NCI-H2107 treated with DMSO at 0.1 percent for 48 hours (cell line): Measurements from ENCODE around the gene GSKIP.
"Not testable (repeated sequence)": the region's sequence is repeated elsewhere in the genome, so short reads cannot be mapped to it uniquely, and the experiment has no call there.

ENCODE experiments used
- DNase-seq: peaks from one replicate; lab custom pipeline; 2025; ENCODE audit not compliant: unreplicated experiment; lab: John Stamatoyannopoulos, UW

GSKIP gene

GRCh38 chr14:96362965-96363750 is at the start of gene GSKIP, which contains the start of gene ATG2B:
GSKIP (plus strand) TSS chr14:96363526; CDS start chr14:96382248, 18,722 bp downstream.
ATG2B (minus strand) TSS chr14:96363341; CDS start chr14:96362976, 365 bp downstream.
- peak; percentile 77 for DNase-seq

GRCh38 chr14:96316087-96316486 is 47.2 kb upstream of the GSKIP start:
- no peak for DNase-seq

GRCh38 chr14:96318836-96319235 is 44.5 kb upstream of the GSKIP start:
- DNase-seq = no peak

- DNase-seq = no peak
These were observed 42.7 kb upstream of the GSKIP start for GRCh38 chr14:96320605-96321004.

GRCh38 chr14:96324219-96324618 is 39.1 kb upstream of the GSKIP start:
- no peak for DNase-seq

GRCh38 chr14:96338551-96338950 is 24.8 kb upstream of the GSKIP start:
- no peak for DNase-seq

GRCh38 chr14:96341323-96341722 is 22.0 kb upstream of the GSKIP start:
- DNase-seq = no peak

GRCh38 chr14:96345669-96346068 is 17.7 kb upstream of the GSKIP start:
- DNase-seq = no peak

- DNase-seq = not testable (repeated sequence)
These were observed 15.4 kb upstream of the GSKIP start for GRCh38 chr14:96347957-96348356.

- no peak for DNase-seq
These were observed 13.8 kb upstream of the GSKIP start for GRCh38 chr14:96349286-96350075.

- DNase-seq = no peak
These were observed 11.3 kb upstream of the GSKIP start for GRCh38 chr14:96351986-96352385.

GRCh38 chr14:96352708-96353107 is 10.6 kb upstream of the GSKIP start:
- DNase-seq = no peak

- DNase-seq = no peak
These were observed 9.1 kb upstream of the GSKIP start for GRCh38 chr14:96354246-96354645.

GRCh38 chr14:96357216-96357615 is 6.1 kb upstream of the GSKIP start:
- no peak for DNase-seq

GRCh38 chr14:96359959-96360358 is 3.4 kb upstream of the GSKIP start:
- no peak for DNase-seq

- DNase-seq = peak; percentile 78
These were observed 1.0 kb upstream of the GSKIP start for GRCh38 chr14:96362071-96362964.

- peak; percentile 55 for DNase-seq
These were observed 518 bp downstream of the GSKIP start for GRCh38 chr14:96363751-96364336.

- no peak for DNase-seq
These were observed 1.6 kb downstream of the GSKIP start for GRCh38 chr14:96364962-96365361.

GRCh38 chr14:96368534-96368933 is 5.2 kb downstream of the GSKIP start:
- no peak for DNase-seq

- no peak for DNase-seq
These were observed 7.2 kb downstream of the GSKIP start for GRCh38 chr14:96370528-96370927.

GRCh38 chr14:96373538-96373937 is 10.2 kb downstream of the GSKIP start:
- no peak for DNase-seq
